DND-41 (cell line): ENCODE data around the gene CD24.

Source experiments
- CTCF ChIP-seq: IDR thresholded peaks from 2 replicates; pipeline ENCODE4 v1.5.1; 2012; ENCODE audit warnings: borderline replicate concordance, low read length, moderate library complexity, mild to moderate bottlenecking; ENCODE audit not compliant: poor library complexity, severe bottlenecking; ENCODE audit errors: extremely low read depth
- EZH2 ChIP-seq: IDR thresholded peaks from 3 replicates; pipeline ENCODE4 v1.6.1; 2012; ENCODE audit warnings: borderline replicate concordance, low read depth, mild to moderate bottlenecking, moderate library complexity, low read length, inconsistent platforms; ENCODE audit not compliant: severe bottlenecking

GRCh38 chr6:106974999-106975737 is 639 bp upstream of the CD24 start:
- TF ChIP-seq CTCF, result no peak
- no peak for TF ChIP-seq EZH2
